GOT3 (cell line): ENCODE data around the gene KRT73.
"Not testable (repeated sequence)": the region's sequence is repeated elsewhere in the genome, so short reads cannot be mapped to it uniquely, and the experiment has no call there.

Experiments used
- DNase-seq: peaks from one replicate; lab custom pipeline; 2025; ENCODE audit warnings: mixed read lengths; lab: John Stamatoyannopoulos, UW

The KRT73 gene

DNA sequence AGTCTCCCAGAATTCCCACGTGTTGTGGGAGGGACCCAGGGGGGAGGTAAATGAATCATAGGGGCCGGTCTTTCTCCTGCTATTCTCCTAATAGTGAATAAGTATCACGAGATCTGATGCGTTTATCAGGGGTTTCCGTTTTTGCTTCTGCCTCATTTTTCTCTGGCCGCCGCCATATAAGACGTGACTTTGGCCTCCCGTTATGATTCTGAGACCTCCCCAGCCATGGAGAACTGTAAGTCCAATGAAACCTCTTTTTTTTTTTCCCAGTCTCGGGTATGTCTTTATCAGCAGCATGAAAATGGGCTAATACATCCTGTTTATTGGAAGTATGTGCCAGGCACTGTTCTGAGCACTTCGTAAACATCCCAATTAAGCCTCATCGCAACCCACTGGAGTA is 17.9 kb downstream of the KRT73 start:
- DNase-seq: no peak

DNA sequence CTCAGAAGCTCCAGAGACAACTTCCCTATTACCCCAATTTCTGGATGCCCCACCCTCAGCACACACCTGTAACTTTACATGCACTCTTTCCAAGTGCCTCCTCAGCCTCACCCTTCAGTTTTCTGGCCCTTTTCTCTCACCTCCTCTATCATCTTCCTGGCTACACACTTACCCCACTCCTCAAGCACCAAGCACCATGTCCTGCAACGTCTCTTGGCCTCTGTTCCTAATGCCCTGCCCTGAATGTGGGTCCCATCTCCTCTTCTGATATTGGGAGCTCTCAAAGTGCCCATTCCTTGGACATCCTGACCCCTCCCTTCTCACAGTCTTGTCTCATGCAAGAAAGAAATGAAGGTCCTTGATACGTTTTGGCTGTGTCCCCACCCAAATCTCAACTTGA is 18.3 kb downstream of the KRT73 start:
- DNase-seq: no peak

DNA sequence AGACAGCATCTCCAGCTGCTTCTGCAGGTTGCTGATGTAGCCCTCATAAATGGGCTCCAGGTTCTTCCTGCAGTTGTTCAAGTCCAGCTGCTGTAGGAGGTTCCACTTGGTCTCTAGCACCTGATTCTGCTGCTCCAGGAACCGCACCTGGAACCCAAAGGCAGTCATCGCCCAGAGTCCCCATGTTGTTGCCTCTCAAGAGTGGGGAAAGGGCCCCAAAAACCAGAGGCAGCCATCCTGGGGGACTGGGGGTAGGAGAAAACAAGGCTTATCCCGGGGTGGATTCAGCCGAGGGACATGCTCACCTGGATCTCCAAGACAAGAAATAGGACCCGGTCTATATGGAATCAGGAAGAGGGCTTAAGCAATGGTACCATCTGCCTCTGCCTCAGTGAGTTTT is 19.4 kb downstream of the KRT73 start:
- no peak for DNase-seq

DNA sequence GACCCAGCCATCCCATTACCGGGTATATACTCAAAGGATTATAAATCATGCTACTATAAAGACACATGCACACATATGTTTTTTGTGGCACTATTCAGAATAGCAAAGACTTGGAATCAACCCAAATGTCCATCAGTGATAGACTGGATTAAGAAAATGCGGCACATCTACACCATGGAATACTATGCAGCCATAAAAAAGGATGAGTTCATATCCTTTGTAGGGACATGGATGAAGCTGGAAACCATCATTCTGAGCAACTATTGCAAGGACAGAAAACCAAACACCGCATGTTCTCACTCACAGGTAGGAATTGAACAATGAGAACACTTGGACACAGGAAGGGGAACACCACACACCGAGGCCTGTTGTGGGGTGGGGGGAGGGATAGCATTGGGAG is 24.1 kb downstream of the KRT73 start:
- not testable (repeated sequence) for DNase-seq

DNA sequence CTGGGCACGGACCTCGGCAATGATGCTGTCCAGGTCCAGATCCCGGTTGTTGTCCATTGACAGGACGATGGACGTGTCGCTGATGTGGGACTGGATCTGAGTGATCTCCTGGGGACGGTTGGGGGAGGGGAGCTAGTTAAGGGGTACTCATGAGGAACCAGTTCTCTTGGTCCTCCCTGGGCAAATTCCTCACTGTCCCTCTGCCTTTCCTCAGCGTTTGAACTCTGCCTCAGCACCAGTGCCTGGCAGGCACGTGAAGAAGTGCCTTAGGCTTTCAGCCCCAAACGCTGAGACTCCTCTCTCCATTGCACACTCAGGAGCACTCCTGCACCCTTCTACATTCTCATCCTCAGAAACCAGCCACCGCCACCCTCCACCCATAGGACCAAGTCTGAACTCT is 26.8 kb downstream of the KRT73 start:
- no peak for DNase-seq

DNA sequence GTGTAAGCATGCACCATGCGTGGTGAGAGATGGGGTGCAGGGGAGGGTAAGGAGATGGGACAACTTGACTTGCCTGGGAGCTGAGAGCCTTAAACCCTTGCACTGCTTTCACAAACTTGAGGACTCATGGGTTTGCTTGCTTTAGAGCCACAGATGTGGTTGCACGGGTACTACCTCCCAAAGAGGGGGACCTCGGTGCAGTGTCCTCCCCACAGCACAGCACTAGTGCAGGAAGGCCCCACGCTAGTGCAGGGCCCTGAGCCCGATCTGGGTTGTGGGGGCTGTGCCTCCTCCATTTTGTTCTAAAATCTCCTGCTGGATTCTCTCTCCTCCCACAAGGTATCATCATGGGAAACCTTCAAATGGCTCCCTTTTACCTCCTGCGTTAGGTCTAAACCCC is 28.3 kb downstream of the KRT73 start:
- DNase-seq: no peak

DNA sequence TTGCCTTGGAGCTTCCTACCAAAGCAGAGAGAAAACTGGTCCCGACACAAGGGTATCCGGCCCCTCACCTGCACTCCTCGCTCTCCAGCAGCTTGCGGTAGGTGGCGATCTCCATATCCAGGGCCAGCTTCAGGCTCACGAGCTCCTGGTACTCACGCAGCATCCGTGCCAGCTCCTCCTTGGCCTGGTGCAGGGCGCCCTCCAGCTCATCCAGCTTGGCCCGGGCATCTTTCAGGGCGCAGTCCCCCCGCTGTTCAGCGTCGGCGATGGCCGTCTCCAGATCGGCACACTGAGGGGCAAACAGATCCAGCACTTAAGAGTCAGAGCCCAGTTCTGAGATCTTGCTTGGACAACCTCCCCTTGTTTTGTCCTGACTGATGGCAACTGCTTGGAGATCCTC is 30.8 kb downstream of the KRT73 start:
- no peak for DNase-seq

DNA sequence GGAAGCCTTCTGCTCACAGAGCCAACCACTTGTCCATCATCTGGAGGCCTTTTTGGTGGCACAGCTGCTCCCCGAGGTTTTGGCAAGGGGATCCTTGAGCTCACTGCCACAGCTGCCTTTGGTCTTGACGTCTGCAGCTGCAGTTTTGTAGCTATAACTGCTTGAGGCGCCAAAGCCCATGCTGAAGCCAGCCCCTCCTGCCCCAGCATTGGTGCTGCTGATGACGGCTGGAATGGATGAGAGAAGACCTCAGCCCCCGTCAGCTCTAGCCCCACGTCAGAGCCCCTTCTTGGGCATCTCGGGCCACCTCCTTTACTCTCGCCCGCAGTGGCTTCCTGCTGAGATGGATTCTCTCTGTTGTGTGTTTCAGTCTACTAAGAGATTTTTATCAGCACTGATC is 32.4 kb downstream of the KRT73 start:
- DNase-seq: no peak

DNA sequence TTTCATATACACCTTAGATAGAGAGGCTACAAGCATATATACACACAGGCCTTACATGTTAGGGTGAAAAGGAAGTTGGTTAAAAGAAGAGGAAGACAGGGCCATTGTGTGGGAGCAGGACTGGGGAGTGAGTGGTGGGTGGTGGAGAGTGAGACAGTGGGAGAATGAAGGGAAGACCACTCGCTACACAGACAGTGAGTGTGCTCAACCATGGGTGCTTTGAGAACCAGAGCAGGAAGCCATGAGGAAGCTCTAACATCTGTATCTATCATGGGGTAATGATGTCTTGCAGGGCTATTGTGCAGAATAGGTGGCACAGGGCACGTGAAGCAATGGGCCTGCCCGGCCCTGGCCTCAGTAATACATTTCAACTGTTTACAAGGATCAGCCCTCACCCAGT is 33.3 kb downstream of the KRT73 start:
- no peak for DNase-seq

DNA sequence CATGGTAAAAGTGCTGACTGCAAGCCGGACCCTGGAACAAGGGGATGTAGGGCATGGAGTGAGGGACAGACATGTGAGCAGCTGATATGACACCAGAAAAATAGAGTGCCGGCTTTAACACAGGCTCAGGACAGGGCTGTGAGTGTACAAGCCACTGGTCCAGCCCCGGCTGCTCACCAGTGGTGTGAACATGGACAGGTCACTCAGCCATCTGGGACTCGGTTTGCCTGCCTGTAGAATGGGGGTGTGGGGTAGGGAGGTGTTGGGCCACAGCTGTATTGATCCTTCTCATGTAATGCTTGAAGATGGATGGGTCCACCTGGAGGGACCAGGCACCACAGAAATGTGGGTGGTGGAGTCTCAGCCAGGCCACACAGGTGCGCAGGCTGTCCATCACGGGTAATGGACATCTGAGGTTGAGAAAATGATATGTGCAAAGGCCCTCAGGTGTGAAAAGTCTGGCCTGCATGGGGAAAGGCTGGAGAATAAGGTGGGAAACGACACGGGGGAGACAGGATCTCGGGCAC is 34.1 kb downstream of the KRT73 start:
- no peak for DNase-seq

DNA sequence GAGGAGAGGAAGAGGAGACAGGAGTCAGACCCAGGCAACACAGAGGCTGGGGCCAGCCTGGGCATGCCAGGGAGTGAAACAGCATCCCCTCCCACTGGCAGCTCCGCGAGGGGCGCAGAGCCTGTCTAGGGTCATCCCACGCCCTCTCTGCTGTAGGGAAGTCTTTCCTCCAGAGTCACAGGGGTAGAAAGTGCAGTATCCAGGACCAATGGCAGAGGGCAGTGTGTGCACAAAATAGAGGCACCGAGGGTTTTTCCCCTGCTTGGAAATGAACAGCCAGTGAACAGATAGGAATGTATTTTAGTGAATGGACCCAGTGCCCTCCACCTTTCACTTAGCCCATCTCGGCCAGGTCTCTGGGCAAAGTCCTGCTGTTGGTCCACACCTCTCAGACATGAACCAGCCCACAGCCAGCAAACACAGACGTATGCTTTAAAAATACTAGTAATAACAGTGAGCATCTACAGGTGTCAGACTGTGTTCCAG is 35.3 kb downstream of the KRT73 start:
- no peak for DNase-seq

DNA sequence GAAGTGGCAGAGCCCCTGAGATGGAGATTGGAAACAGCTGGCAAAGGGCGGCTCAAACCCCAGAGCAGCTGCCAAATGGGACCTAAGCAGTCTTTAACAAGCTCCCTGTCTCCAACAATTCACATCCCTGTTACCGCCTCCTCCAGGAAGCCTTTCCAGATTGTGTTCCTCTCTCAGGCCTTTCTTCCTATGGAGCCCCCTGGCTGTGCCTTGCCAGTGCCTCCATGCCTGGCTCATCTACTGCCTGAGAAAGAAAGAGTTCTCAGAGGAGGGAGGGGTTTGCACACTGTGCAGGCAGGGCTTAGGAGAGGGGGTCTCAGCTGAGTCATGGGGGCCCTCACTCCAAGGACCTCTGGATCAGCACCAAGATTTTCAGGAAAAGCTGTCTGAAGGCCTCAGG is 35.9 kb downstream of the KRT73 start:
- DNase-seq: no peak

DNA sequence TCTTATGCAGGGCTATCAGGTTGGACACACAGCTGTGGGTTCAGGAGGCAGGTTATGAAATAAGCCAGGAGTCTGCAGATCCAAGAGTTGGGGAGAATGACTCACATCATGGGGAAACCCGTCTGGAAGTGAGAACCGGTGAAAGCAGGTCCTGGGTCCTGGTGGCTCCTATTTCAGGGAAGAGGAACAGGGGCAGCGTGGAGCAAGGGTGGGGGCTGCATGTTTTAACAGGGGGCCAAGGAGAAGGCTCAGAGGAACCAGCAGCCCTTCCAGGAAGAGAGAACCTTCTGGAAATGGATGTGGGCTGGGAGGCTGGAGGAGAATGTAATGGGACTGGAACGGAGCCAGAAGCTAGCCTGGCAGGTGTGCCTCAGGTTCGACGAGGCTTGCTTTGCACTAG is 36.9 kb downstream of the KRT73 start:
- no peak for DNase-seq

DNA sequence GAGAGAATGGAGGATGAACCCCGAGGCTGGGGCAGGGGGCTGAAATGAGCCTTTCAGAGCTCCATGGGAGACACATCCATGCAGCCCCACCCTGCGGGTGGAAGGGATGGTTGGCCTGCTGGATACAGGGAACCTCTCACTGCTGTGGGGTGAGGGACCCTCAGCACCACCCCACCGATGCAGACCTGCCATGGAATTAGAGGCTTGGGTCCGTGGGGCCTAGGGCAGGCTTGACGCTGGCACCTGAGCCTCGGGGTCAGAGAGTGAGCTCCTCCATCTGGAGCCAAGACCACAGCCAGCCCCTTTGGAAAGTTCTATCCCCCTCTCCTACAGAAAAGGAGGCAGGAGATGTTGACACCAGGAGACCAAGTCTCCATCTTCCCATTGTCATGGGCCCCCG is 37.3 kb downstream of the KRT73 start:
- DNase-seq: no peak

DNA sequence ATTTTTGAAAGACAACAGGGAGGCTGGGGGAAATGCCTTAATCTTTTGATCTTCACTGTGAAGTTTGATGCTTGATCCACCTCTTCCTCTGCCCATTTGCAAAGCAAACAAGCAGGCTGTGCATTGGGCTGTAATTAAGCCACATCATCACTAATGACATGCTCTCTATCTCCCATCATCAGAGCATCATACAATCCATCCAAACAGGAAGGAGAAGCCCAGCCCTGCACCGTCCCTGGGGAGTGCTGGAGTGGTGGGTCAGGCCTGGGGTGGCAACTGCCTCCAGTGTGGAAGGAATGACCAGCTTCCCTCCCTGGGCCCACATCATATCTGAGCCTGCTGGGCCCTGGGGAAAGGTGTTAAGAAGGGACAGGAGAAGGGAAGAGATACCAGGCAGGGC is 37.9 kb downstream of the KRT73 start:
- DNase-seq: no peak

DNA sequence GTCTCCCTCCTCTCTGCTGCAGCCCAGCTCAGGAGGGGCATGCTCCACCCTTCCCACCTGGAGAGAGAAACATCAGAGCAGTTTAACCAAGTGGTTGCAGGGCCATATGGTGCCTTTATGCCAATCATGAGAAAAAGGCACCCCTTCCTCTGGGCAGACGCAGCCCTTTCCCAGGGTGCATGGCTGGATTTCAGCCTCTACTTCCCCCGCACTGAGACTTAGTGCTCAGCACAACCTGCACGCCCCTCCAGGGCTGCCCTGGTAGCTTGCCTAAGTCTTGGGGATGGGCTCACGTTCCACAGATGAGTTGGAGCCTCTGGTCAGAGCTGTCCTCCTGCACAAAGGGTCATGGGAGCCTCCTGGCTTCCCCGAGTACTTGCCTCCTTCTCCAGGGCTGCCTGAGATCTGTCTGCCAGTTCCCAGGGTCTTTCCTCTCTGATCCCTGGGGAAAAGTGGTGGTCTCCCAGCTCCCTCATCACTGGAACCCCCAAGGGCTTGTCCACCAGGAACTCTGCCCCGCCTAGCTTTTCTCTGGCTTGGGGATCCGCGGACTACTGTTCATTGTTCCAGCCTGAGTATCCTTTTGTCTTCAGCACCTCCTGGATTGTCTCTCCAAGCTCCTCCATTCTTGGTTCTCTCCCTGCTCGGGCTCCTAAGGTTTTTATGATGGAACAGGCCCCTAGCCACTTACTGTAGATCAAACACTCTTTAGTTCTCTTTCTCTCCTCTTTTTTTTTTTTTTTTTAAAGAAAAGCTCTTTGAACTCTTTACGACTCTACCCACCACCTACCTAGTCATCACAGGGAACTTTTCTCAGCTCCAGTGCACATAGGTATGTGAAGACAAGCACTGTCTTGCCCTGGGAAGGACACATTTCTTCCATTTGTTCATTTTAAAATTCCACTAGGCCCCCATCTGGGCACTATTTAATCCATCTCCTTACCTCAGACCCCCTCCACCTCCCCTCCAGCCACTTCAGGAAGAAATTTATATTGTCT is 38.6 kb downstream of the KRT73 start:
- DNase-seq: no peak

DNA sequence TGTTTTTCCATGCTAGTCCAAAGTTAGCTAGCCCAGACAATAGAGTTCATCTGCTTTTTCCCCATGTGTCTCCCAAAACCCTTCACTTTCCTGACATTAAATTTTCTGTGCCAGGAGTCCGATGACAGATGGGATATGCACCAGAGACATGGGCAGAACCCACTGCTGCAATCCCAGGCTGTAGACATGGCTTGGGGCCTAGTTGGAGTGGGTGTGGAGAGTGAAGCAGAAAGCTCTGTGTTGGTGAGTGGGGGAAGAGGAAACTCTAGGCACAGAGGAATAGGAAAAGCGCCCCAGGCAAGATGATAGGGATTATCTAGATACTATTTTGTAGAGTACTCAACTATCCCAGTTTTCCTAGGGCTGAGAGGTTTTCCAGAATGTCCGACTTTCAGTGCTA is 39.9 kb downstream of the KRT73 start:
- no peak for DNase-seq

DNA sequence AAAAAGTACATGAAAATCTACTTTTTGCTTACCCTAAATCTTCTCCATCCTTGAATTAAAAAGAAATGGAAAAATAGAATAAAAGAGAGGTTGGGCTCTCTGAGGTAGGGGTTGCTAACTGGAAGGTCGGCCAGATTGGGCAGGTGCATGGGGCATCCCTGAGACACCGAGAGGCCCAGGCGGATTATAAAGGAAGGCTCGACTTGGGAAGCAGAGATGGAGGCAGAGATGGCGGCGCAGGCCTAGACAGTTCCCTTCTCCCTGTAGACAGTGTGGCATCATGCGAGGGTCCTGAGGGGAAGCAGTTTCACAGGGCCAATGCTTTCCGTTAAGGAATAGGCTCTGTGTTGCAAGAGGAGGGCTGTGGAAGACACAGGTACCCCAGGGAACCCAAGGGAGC is 41.0 kb downstream of the KRT73 start:
- DNase-seq: no peak

DNA sequence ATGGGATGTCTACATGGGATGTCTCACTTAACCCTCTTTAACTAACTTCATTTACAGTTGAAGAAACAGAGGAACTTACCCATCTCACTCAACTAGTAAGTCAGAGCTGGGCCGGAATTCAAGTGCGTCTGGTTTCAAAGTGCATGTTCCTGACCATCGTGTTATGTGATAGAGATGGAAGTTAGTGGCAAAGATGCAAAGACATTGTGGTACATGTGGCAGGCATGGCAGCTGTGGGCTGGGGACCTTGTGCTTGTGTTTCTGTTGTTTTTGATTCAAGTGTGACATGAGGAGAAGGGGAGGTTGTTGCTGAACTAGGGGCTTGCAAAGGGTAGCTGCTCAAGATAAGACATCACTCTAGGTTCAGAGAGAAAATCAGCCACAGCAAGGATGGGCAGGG is 42.4 kb downstream of the KRT73 start:
- DNase-seq: no peak

DNA sequence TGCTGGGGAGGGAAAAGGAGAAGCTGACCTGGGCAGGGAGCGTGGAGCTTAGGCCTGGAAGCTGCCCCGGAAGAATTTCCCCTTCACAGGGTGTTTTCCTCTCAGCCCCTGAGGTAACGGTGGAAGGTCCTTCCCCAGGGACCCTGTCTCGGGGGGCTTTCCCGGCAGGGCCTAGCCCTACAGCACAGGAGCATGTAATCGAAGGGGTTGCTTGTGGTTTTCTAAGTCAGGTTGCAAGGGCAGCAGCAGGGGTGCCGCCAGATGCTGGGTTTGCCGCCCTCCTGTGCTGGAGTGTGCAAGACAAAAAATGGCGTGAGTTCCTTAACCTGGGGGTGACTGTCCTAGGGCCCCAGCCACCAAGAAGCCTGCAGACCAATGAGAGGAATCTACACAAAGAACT is 43.1 kb downstream of the KRT73 start:
- no peak for DNase-seq

DNA sequence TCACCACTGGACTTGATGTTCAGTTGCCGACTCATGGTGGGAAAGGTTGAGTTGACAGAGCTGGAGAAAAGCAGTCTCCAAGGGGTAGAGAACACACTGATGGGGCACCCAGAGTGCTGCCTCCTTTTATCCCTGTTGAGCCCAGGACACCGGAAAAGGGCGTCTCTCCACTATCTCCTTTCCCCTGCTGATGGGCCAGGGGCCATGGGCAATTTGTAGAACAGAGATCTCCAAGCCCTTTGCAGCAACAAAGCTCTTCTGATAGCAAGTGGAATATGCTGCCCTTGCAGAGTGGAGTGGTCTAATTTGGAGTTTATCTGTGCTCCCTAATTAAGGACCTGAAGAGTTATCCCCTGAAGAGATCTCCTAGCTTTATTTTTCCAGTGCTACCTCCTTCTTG is 44.6 kb downstream of the KRT73 start, which contains the start of gene KRT74:
Gene KRT74, minus strand, starts transcription at position 101 of the 400 bp plus-strand sequence. Its CDS starts 66 bp downstream, at position 35.
- no peak for DNase-seq

DNA sequence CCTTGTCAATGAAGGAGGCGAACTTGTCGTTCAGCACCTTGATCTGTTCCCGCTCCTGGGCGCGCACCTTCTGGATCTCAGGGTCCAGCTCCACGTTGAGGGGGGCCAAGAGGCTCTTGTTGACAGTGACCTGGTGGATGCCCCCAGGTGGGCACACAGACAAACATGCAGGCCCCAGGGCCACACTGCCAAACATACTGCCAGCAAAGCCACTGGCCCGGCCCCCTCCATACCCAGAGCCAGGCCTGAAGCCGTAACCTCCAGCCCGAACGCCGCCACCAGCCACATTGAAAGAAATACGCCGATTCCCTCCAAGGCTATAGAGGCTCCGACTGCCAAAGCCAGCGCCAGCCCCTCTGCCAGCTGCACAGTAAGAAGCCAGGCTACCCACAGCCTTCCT is 45.1 kb downstream of the KRT73 start:
- no peak for DNase-seq

DNA sequence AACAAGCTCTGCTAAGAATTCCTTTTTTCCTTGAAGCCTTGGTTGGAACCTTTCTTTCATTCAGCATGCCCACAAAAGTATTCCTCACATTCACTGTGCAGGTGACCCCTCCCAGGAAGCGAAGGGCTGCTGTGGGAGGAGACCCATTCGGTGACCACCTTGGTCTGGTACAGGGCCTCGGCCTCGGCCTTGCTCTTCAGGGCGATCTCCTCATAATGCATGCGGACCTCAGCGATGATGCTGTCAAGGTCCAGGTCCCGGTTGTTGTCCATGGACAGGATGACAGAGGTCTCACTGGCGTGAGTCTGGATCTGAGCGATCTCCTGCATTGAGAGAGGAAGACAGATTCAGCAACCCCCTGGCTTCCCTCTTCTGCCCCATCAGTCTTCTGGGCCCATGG is 47.8 kb downstream of the KRT73 start:
- no peak for DNase-seq

DNA sequence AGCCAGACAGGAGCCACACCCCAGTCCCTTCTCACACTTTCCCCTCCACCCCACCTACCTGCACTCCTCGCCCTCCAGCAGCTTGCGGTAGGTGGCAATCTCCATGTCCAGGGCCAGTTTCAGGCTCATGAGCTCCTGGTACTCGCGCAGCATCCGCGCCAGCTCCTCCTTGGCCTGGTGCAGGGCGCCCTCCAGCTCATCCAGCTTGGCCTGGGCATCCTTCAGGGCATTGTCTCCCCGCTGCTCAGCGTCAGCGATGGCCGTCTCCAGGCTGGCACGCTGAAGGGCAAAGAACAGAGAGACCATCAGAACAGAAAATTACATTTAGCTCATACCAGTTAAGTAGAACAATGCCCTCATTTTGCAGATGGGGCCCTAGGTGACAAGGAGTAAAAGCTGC is 50.2 kb downstream of the KRT73 start:
- no peak for DNase-seq
